ELR (cell line): ENCODE results near the gene APH1B.
"Not testable (repeated sequence)": the region's sequence is repeated elsewhere in the genome, so short reads cannot be mapped to it uniquely, and the experiment has no call there.

Experiments
- DNase-seq: peaks from one replicate; pipeline ENCODE4 v3.0.0-alpha.2; 2015; ENCODE audit warnings: low read depth

Gene APH1B

GRCh38 chr15:63277038-63277892 is at the start of gene APH1B:
Gene APH1B (plus strand): TSS chr15:63277605. CDS start chr15:63277624, 19 bp downstream.
- peak; percentile 76 for DNase-seq

- DNase-seq = no peak
Measured at GRCh38 chr15:63227689-63228088, 49.7 kb upstream of the APH1B start.

GRCh38 chr15:63231206-63231605 is 46.2 kb upstream of the APH1B start:
- DNase-seq = no peak

GRCh38 chr15:63231706-63232105 is 45.7 kb upstream of the APH1B start:
- no peak for DNase-seq

- DNase-seq = peak; percentile 73
Measured at GRCh38 chr15:63232405-63232804, 45.0 kb upstream of the APH1B start.

- DNase-seq = no peak
Measured at GRCh38 chr15:63232943-63233342, 44.5 kb upstream of the APH1B start.

- peak; percentile 86 for DNase-seq
Measured at GRCh38 chr15:63233667-63234423, 43.6 kb upstream of the APH1B start.

- DNase-seq = peak; percentile 38
Measured at GRCh38 chr15:63234451-63234870, 42.9 kb upstream of the APH1B start.

- peak; percentile 84 for DNase-seq
Measured at GRCh38 chr15:63236272-63236671, 41.1 kb upstream of the APH1B start.

GRCh38 chr15:63237086-63237485 is 40.3 kb upstream of the APH1B start:
- DNase-seq = not testable (repeated sequence)

GRCh38 chr15:63238171-63238570 is 39.2 kb upstream of the APH1B start:
- no peak for DNase-seq

GRCh38 chr15:63238796-63239195 is 38.6 kb upstream of the APH1B start:
- DNase-seq = peak; percentile 89

- no peak for DNase-seq
Measured at GRCh38 chr15:63240109-63240508, 37.3 kb upstream of the APH1B start.

- DNase-seq = no peak
Measured at GRCh38 chr15:63241316-63241715, 36.1 kb upstream of the APH1B start.

GRCh38 chr15:63243101-63243500 is 34.3 kb upstream of the APH1B start:
- DNase-seq = no peak

- no peak for DNase-seq
Measured at GRCh38 chr15:63243776-63244175, 33.6 kb upstream of the APH1B start.

GRCh38 chr15:63244399-63244798 is 33.0 kb upstream of the APH1B start:
- DNase-seq = no peak

GRCh38 chr15:63244976-63245645 is 32.3 kb upstream of the APH1B start:
- no peak for DNase-seq

GRCh38 chr15:63246691-63247469 is 30.5 kb upstream of the APH1B start:
- DNase-seq = peak; percentile 60

- DNase-seq = peak; percentile 98
Measured at GRCh38 chr15:63250312-63250965, 27.0 kb upstream of the APH1B start.

- no peak for DNase-seq
Measured at GRCh38 chr15:63251701-63252100, 25.7 kb upstream of the APH1B start.
